Activated CD4-positive, alpha-beta T cell treated with anti-CD3 and anti-CD28 coated beads for 36 hours (primary cell): ENCODE measurements around the gene FIZ1. TPM values are rescaled to one million over a fixed set of nuclear protein-coding genes. Genes with fewer than 3 reads are reported as not detected.

Experiments
- ATAC-seq: fragments of 200-7000 bp; cut with Tn5 transposase; one replicate; pipeline ENCODE4 v1.10.0; 2021; ENCODE audit warnings: mild to moderate bottlenecking, moderate library complexity
- CTCF ChIA-PET: fragments of 350-600 bp; sonication (Branson Sonifier 250); formaldehyde crosslinking; loops from one replicate; lab custom pipeline; 2021; ENCODE audit warnings: antibody characterized with exemption; lab: Charles Lee
- POLR2A ChIA-PET: fragments of 350-600 bp; sonication (Branson Sonifier 250); formaldehyde crosslinking; loops from one replicate; lab custom pipeline; 2021; ENCODE audit warnings: antibody characterized with exemption, inconsistent platforms; lab: Charles Lee
- DNase-seq: peaks from one replicate; pipeline ENCODE4 v3.0.0-alpha.2; 2020
- H3K27ac Mint-ChIP-seq: one replicate; pipeline ENCODE4 v1.8.0; 2021; ENCODE audit warnings: mixed read lengths
- H3K27me3 Mint-ChIP-seq: one replicate; pipeline ENCODE4 v1.8.0; 2021; ENCODE audit warnings: mixed read lengths
- H3K36me3 Mint-ChIP-seq: one replicate; pipeline ENCODE4 v1.8.0; 2021; ENCODE audit warnings: low read depth, mixed read lengths
- H3K4me1 Mint-ChIP-seq: one replicate; pipeline ENCODE4 v1.8.0; 2021; ENCODE audit warnings: mixed read lengths
- H3K4me3 Mint-ChIP-seq: one replicate; pipeline ENCODE4 v1.8.0; 2021; ENCODE audit warnings: mild to moderate bottlenecking, moderate library complexity, mixed read lengths
- H3K9me3 Mint-ChIP-seq: one replicate; pipeline ENCODE4 v1.8.0; 2021; ENCODE audit warnings: low read depth, mixed read lengths
- intact Hi-C, 2 experiments: fragments of 100-400 bp; cut with DNase I in 1 of 2; cut with micrococcal nuclease in 1 of 2; formaldehyde crosslinking; loops; one replicate each; pipeline versions ENCODE4 v1.14.2 to v1.15.1; 2022 to 2024; cut with DNase I, micrococcal nuclease
- total RNA-seq, 2 experiments: library from RNA; stranded (reverse); gene quantifications; one replicate each; pipeline ENCODE4 v1.2.3, GENCODE V29; 2021

Gene FIZ1
- total RNA-seq, 2 experiments from 2014 or later, result 13.6 to 14.7 TPM

GRCh38 chr19:55553217-55554182, 45.8 kb downstream of the FIZ1 start:
- no peaks in the 10 kb centered on the region for H3K36me3 Mint-ChIP-seq
- no peak overlapping the region for H3K4me3 Mint-ChIP-seq
- DNase-seq (no peak), ATAC-seq (no peak)
- intact Hi-C loops, result no loop called here
- ChIA-PET CTCF (interaction anchor here (0.8 kb wide), 1 partner anchor 355 kb away, joined by 3 read pairs; no protein-coding TSS in a partner anchor), POLR2A (no interaction called here)
- H3K9me3 Mint-ChIP-seq, result no peaks in the 10 kb centered on the region
- no peak overlapping the region for H3K27ac Mint-ChIP-seq
- no peaks in the 10 kb centered on the region for H3K4me1 Mint-ChIP-seq
- peaks cover 3% of the 10 kb centered on the region for H3K27me3 Mint-ChIP-seq

GRCh38 chr19:55552620-55553019, 46.7 kb downstream of the FIZ1 start:
- intact Hi-C loops, result no loop called here
- Mint-ChIP-seq H3K9me3 (no peaks in the 10 kb centered on the region), H3K27ac (no peak overlapping the region), H3K36me3 (no peaks in the 10 kb centered on the region), H3K4me1 (no peaks in the 10 kb centered on the region), H3K27me3 (peaks cover 8% of the 10 kb centered on the region), H3K4me3 (no peak overlapping the region)
- ChIA-PET POLR2A (no interaction called here), CTCF (interaction anchor here (0.7 kb wide), 1 partner anchor 49 kb away, joined by 3 read pairs; no protein-coding TSS in a partner anchor)
- DNase-seq (no peak), ATAC-seq (no peak)

GRCh38 chr19:55552206-55552605, 47.1 kb downstream of the FIZ1 start:
- H3K9me3 Mint-ChIP-seq, result no peaks in the 10 kb centered on the region
- ChIA-PET CTCF (interaction anchor here (0.7 kb wide), 1 partner anchor 49 kb away, joined by 3 read pairs; no protein-coding TSS in a partner anchor), POLR2A (no interaction called here)
- DNase-seq (no peak), ATAC-seq (no peak)
- intact Hi-C loops, result no loop called here
- H3K4me3 Mint-ChIP-seq, result no peak overlapping the region
- no peak overlapping the region for H3K27ac Mint-ChIP-seq
- peaks cover 11% of the 10 kb centered on the region for H3K27me3 Mint-ChIP-seq
- no peaks in the 10 kb centered on the region for H3K4me1 Mint-ChIP-seq
- H3K36me3 Mint-ChIP-seq, result no peaks in the 10 kb centered on the region

- CTCF ChIA-PET, result no interaction called here
- Mint-ChIP-seq H3K36me3 (no peaks in the 10 kb centered on the region), H3K9me3 (no peaks in the 10 kb centered on the region), H3K27me3 (peaks cover 18% of the 10 kb centered on the region), H3K4me3 (no peak overlapping the region), H3K4me1 (no peaks in the 10 kb centered on the region), H3K27ac (no peak overlapping the region)
- ATAC-seq (no peak), DNase-seq (no peak)
- POLR2A ChIA-PET, result no interaction called here
- intact Hi-C loops, result no loop called here
These were observed 49.0 kb downstream of the FIZ1 start for GRCh38 chr19:55550321-55550650.

GRCh38 chr19:55549500-55550320, 49.6 kb downstream of the FIZ1 start:
- ATAC-seq, result no peak
- no peaks in the 10 kb centered on the region for H3K9me3 Mint-ChIP-seq
- no peaks in the 10 kb centered on the region for H3K4me1 Mint-ChIP-seq
- H3K27me3 Mint-ChIP-seq, result peaks cover 20% of the 10 kb centered on the region
- intact Hi-C loops, result no loop called here
- H3K36me3 Mint-ChIP-seq, result no peaks in the 10 kb centered on the region
- no peak overlapping the region for H3K4me3 Mint-ChIP-seq
- DNase-seq, result no peak
- POLR2A ChIA-PET, result no interaction called here
- no peak overlapping the region for H3K27ac Mint-ChIP-seq
- CTCF ChIA-PET, result no interaction called here

GRCh38 chr19:55546822-55547614, 52.3 kb downstream of the FIZ1 start:
- no peak overlapping the region for H3K4me3 Mint-ChIP-seq
- H3K4me1 Mint-ChIP-seq, result no peaks in the 10 kb centered on the region
- H3K9me3 Mint-ChIP-seq, result no peaks in the 10 kb centered on the region
- H3K27me3 Mint-ChIP-seq, result peaks cover 23% of the 10 kb centered on the region
- intact Hi-C loops, result no loop called here
- DNase-seq (peak; percentile 12), ATAC-seq (no peak)
- ChIA-PET POLR2A (no interaction called here), CTCF (no interaction called here)
- H3K27ac Mint-ChIP-seq, result no peak overlapping the region
- H3K36me3 Mint-ChIP-seq, result no peaks in the 10 kb centered on the region

GRCh38 chr19:55546011-55546410, 53.3 kb downstream of the FIZ1 start:
- ATAC-seq (no peak), DNase-seq (no peak)
- H3K27me3 Mint-ChIP-seq, result peaks cover 23% of the 10 kb centered on the region
- H3K9me3 Mint-ChIP-seq, result no peaks in the 10 kb centered on the region
- H3K4me1 Mint-ChIP-seq, result no peaks in the 10 kb centered on the region
- POLR2A ChIA-PET, result no interaction called here
- no peak overlapping the region for H3K4me3 Mint-ChIP-seq
- H3K27ac Mint-ChIP-seq, result no peak overlapping the region
- CTCF ChIA-PET, result no interaction called here
- intact Hi-C loops, result no loop called here
- H3K36me3 Mint-ChIP-seq, result no peaks in the 10 kb centered on the region

GRCh38 chr19:55545443-55545842, 53.9 kb downstream of the FIZ1 start, which contains the start of gene SBK3:
SBK3 (minus strand) TSS chr19:55545543; CDS start chr19:55545543, 0 bp downstream.
- Mint-ChIP-seq H3K9me3 (no peaks in the 10 kb centered on the region), H3K27me3 (peaks cover 23% of the 10 kb centered on the region), H3K4me3 (no peak within 1 kb of the TSS), H3K27ac (no peak within 1 kb of the TSS), H3K36me3 (no peaks in the 10 kb centered on the region), H3K4me1 (no peaks in the 10 kb centered on the region)
- intact Hi-C loops, result no loop called here
- no peak for ATAC-seq
- CTCF ChIA-PET, result no interaction called here
- no peak for DNase-seq
- POLR2A ChIA-PET, result no interaction called here

- H3K4me1 Mint-ChIP-seq, result no peaks in the 10 kb centered on the region
- H3K9me3 Mint-ChIP-seq, result no peaks in the 10 kb centered on the region
- H3K36me3 Mint-ChIP-seq, result no peaks in the 10 kb centered on the region
- H3K27ac Mint-ChIP-seq, result no peak overlapping the region
- no peak overlapping the region for H3K4me3 Mint-ChIP-seq
- peaks cover 20% of the 10 kb centered on the region for H3K27me3 Mint-ChIP-seq
- ChIA-PET POLR2A (no interaction called here), CTCF (no interaction called here)
- ATAC-seq (no peak), DNase-seq (no peak)
- intact Hi-C loops, result no loop called here
These were observed 54.4 kb downstream of the FIZ1 start for GRCh38 chr19:55544776-55545439.

GRCh38 chr19:55544014-55544413, 55.3 kb downstream of the FIZ1 start:
- CTCF ChIA-PET, result no interaction called here
- H3K36me3 Mint-ChIP-seq, result no peaks in the 10 kb centered on the region
- no peaks in the 10 kb centered on the region for H3K9me3 Mint-ChIP-seq
- no peak for DNase-seq
- POLR2A ChIA-PET, result no interaction called here
- no peak overlapping the region for H3K4me3 Mint-ChIP-seq
- peaks cover 20% of the 10 kb centered on the region for H3K27me3 Mint-ChIP-seq
- intact Hi-C loops, result no loop called here
- no peak overlapping the region for H3K27ac Mint-ChIP-seq
- no peaks in the 10 kb centered on the region for H3K4me1 Mint-ChIP-seq
- no peak for ATAC-seq

- ChIA-PET POLR2A (no interaction called here), CTCF (no interaction called here)
- Mint-ChIP-seq H3K4me1 (no peaks in the 10 kb centered on the region), H3K27ac (no peak overlapping the region), H3K9me3 (no peaks in the 10 kb centered on the region), H3K27me3 (peaks cover 20% of the 10 kb centered on the region), H3K4me3 (no peak overlapping the region), H3K36me3 (no peaks in the 10 kb centered on the region)
- DNase-seq, result no peak
- ATAC-seq, result no peak
- intact Hi-C loops, result no loop called here
These were observed 55.8 kb downstream of the FIZ1 start for GRCh38 chr19:55543567-55543966.
